ENCODE data around the gene KCNIP4. TPM values are rescaled to one million over a fixed set of nuclear protein-coding genes. Genes with fewer than 3 reads are reported as not detected.

KCNIP4 gene
- total and polyA plus RNA-seq, 2 experiments from 2014 or later, result 0.14 to 0.63 TPM

- no peak for TF ChIP-seq CTCF (conservative IDR thresholded peaks at IDR 0.05; ENCODE audit: low read depth in 2 of 2)
- TF ChIP-seq ETS1 (IDR thresholded peaks at IDR 0.05), result no peak
- TF ChIP-seq STAT1 (IDR thresholded peaks at IDR 0.05; ENCODE audit: unreplicated experiment), result no peak
- TF ChIP-seq ZNF114 (CRISPR knock-in tag; IDR thresholded peaks at IDR 0.05), result no peak
- no peak for TF ChIP-seq EZH2 (IDR thresholded peaks at IDR 0.05; ENCODE audit: low read depth, unreplicated experiment)
Measured at GRCh38 chr4:21117541-21118180, 830.9 kb downstream of the KCNIP4 start (continued).

GRCh38 chr4:21113496-21114223 lies 834.9 kb downstream of the KCNIP4 start:
- Histone ChIP-seq H3K4me1 (ENCODE audit: insufficient read depth) (peaks cover 12% of the 10 kb centered on the region), H3F3A (replicated peaks; ENCODE audit: low read depth) (no peaks in the 10 kb centered on the region), H3K36me3 (ENCODE audit: insufficient read depth) (no peaks in the 10 kb centered on the region), H3K4me3 (no peak overlapping the region), H3K27me3 (ENCODE audit: insufficient read depth) (no peaks in the 10 kb centered on the region), H3K27ac (ENCODE audit: low read depth) (no peak overlapping the region), H3K4me2 (no peak overlapping the region), H2AFZ (no peak overlapping the region), H4K20me1 (replicated peaks; ENCODE audit: insufficient read depth) (no peaks in the 10 kb centered on the region), H3K9me2 (ENCODE audit: insufficient read depth) (no peaks in the 10 kb centered on the region; the same call in 1 of the 2 replicates), H3K79me2 (replicated peaks; ENCODE audit: insufficient read depth) (no peaks in the 10 kb centered on the region)
- peaks cover 15% of the 10 kb centered on the region for H3K36me3 Mint-ChIP-seq (ENCODE audit: low read depth)
- H3K4me1 Mint-ChIP-seq, result peaks cover 13% of the 10 kb centered on the region
- no peaks in the 10 kb centered on the region for H3K27me3 Mint-ChIP-seq (ENCODE audit: insufficient read depth, low read depth, poor library complexity)
- H3K27ac Mint-ChIP-seq, result no peak overlapping the region
- TF ChIP-seq STAT1 (IDR thresholded peaks at IDR 0.05; ENCODE audit: unreplicated experiment), result no peak
- TF ChIP-seq ZNF462 (CRISPR knock-in tag; IDR thresholded peaks at IDR 0.05), result no peak
- no peak for TF ChIP-seq CTCF (conservative IDR thresholded peaks at IDR 0.05; ENCODE audit: low read depth in 2 of 2)
- TF ChIP-seq EZH2phosphoT487 (IDR thresholded peaks at IDR 0.05; ENCODE audit: unreplicated experiment), result no peak
- no peak for TF ChIP-seq NANOG (IDR thresholded peaks at IDR 0.05; ENCODE audit: borderline replicate concordance)
- TF ChIP-seq ETS1 (IDR thresholded peaks at IDR 0.05), result no peak
- TF ChIP-seq EZH2 (IDR thresholded peaks at IDR 0.05; ENCODE audit: low read depth, unreplicated experiment), result no peak
- peaks cover 20% of the 10 kb centered on the region for H3K9me3 Mint-ChIP-seq
- ATAC-seq, result no peak
- no peak overlapping the region for H3K4me3 Mint-ChIP-seq
- no peak for DNase-seq (ENCODE audit: low spot score)
